ENCODE measurements around the gene ETV6. TPM values are rescaled to one million over a fixed set of nuclear protein-coding genes. Genes with fewer than 3 reads are reported as not detected.

ETV6 gene
- total RNA-seq, 1 donor from 2014 or later, result 31.4 TPM

DNA sequence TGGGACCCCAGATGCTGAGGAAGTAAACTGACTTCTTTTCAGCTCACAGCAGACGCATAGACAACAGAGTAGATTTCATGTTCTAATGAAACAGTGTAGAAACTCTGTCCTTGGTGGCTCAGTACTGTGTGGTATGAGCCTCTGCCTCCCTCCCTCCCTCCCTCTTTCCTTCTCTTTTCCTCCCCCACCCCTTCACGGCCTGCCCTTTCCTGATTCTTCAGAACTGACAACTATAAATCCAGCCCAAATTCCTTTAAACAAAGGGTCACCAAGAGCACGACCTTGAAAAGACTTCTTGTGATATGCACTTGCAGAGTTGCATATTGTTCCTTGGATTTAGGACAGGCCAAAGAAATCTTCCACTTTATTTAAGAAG, 164.0 kb downstream of the ETV6 start:
- Mint-ChIP-seq H3K9me3 (no peaks in the 10 kb centered on the region), H3K4me1 (peaks cover 39% of the 10 kb centered on the region), H3K4me3 (peak overlapping the region; percentile 20), H3K27ac (peak overlapping the region; percentile 91), H3K36me3 (no peaks in the 10 kb centered on the region), H3K27me3 (ENCODE audit: low read depth) (no peaks in the 10 kb centered on the region)
- TF ChIP-seq, protein P1, sequence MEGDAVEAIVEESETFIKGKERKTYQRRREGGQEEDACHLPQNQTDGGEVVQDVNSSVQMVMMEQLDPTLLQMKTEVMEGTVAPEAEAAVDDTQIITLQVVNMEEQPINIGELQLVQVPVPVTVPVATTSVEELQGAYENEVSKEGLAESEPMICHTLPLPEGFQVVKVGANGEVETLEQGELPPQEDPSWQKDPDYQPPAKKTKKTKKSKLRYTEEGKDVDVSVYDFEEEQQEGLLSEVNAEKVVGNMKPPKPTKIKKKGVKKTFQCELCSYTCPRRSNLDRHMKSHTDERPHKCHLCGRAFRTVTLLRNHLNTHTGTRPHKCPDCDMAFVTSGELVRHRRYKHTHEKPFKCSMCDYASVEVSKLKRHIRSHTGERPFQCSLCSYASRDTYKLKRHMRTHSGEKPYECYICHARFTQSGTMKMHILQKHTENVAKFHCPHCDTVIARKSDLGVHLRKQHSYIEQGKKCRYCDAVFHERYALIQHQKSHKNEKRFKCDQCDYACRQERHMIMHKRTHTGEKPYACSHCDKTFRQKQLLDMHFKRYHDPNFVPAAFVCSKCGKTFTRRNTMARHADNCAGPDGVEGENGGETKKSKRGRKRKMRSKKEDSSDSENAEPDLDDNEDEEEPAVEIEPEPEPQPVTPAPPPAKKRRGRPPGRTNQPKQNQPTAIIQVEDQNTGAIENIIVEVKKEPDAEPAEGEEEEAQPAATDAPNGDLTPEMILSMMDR (IDR thresholded peaks at IDR 0.05; ENCODE audit: unreplicated experiment), result no peak
- DNase-seq (ENCODE audit: low spot score in 2 of 2, unreplicated experiment in 2 of 2), result no peak

DNA sequence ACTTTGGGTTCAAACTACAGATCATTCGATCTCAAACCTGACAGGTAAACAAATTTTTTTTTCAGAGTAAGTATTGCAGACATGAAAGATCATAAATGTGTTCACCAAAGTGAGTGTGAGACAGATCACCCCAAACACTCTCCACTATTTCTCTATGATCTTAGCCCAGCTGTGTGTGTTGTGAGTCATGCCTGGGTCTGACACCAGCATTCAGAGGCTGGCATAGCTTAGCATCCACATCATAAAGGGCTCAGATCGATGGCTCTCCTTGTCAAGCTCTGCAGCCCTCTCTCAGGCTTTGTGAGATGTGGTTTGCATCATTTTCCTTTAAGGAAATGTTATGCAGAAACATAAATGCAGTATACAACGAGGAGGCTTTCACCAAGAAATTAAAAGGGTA, 164.9 kb downstream of the ETV6 start:
- TF ChIP-seq, protein P1 (IDR thresholded peaks at IDR 0.05; ENCODE audit: unreplicated experiment), result no peak
- H3K36me3 Mint-ChIP-seq, result no peaks in the 10 kb centered on the region
- no peak for DNase-seq (ENCODE audit: low spot score in 2 of 2, unreplicated experiment in 2 of 2)
- no peaks in the 10 kb centered on the region for H3K27me3 Mint-ChIP-seq (ENCODE audit: low read depth)
- H3K4me3 Mint-ChIP-seq, result no peak overlapping the region
- H3K4me1 Mint-ChIP-seq, result peaks cover 39% of the 10 kb centered on the region
- H3K27ac Mint-ChIP-seq, result no peak overlapping the region
- no peaks in the 10 kb centered on the region for H3K9me3 Mint-ChIP-seq

GRCh38 chr12:11815397-11815796, 165.9 kb downstream of the ETV6 start:
- Mint-ChIP-seq H3K9me3 (no peaks in the 10 kb centered on the region), H3K27me3 (ENCODE audit: low read depth) (no peaks in the 10 kb centered on the region), H3K4me3 (no peak overlapping the region), H3K4me1 (peaks cover 39% of the 10 kb centered on the region), H3K27ac (no peak overlapping the region), H3K36me3 (no peaks in the 10 kb centered on the region)
- no peak for DNase-seq (ENCODE audit: low spot score in 2 of 2, unreplicated experiment in 2 of 2)
- TF ChIP-seq, protein P1 (IDR thresholded peaks at IDR 0.05; ENCODE audit: unreplicated experiment), result no peak

DNA sequence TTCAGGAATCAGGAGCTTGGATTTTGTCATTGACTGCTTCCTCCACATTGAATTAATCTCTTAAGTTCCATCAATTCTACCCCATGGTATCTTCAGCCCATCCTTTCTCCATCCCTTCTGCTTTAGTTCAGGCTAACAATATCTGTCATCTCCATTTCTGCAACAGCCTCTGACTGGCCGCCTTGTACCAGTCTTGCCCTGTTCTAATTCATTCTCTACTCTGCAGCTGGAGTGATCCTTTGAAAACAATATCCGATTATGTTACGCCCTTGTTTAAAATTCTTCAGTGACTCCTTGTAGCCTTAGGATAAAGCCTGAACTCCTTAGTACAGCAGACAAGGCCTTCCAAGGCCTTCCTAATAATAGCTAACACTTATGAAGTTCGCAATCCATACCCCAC, 170.2 kb downstream of the ETV6 start:
- no peak overlapping the region for H3K4me3 Mint-ChIP-seq
- H3K27me3 Mint-ChIP-seq (ENCODE audit: low read depth), result no peaks in the 10 kb centered on the region
- TF ChIP-seq, protein P1 (IDR thresholded peaks at IDR 0.05; ENCODE audit: unreplicated experiment), result no peak
- no peak for DNase-seq (ENCODE audit: low spot score in 2 of 2, unreplicated experiment in 2 of 2)
- H3K9me3 Mint-ChIP-seq, result no peaks in the 10 kb centered on the region
- H3K36me3 Mint-ChIP-seq, result peaks cover 2% of the 10 kb centered on the region
- H3K4me1 Mint-ChIP-seq, result peaks cover 19% of the 10 kb centered on the region
- H3K27ac Mint-ChIP-seq, result no peak overlapping the region

DNA sequence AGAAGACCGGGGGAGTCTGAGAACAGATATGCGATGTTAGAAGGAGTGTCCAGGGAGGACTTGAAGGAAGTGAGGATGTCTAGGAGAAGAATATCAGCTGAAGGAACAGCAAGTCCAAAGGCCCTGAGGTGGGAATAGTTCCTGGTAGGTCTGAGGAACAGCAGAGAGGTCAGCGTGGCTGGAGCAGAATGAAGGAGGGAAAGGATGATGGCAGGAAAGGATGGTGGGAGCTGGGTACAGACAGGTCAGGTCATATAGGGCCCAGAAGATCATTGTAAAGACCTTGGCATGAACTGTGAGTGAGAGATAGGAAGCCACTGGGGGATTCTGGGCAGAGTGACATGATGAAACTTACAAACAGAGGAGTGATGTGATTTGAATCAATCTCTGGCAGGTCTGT, 171.0 kb downstream of the ETV6 start:
- Mint-ChIP-seq H3K9me3 (no peaks in the 10 kb centered on the region), H3K4me1 (peaks cover 26% of the 10 kb centered on the region), H3K36me3 (peaks cover 2% of the 10 kb centered on the region), H3K4me3 (no peak overlapping the region), H3K27ac (no peak overlapping the region), H3K27me3 (ENCODE audit: low read depth) (no peaks in the 10 kb centered on the region)
- no peak for DNase-seq (ENCODE audit: low spot score in 2 of 2, unreplicated experiment in 2 of 2)
- TF ChIP-seq, protein P1 (IDR thresholded peaks at IDR 0.05; ENCODE audit: unreplicated experiment), result no peak
